Activated CD4-positive, alpha-beta T cell treated with anti-CD3 and anti-CD28 coated beads for 36 hours (primary cell): ENCODE data around the gene EXOC3. TPM values are rescaled to one million over a fixed set of nuclear protein-coding genes. Genes with fewer than 3 reads are reported as not detected.
A peak's percentile ranks its signal among the peaks of the same experiment; 100 is the strongest.

Experiments
- ATAC-seq: fragments of 200-7000 bp; cut with Tn5 transposase; one replicate; pipeline ENCODE4 v1.10.0; 2021; ENCODE audit warnings: mild to moderate bottlenecking, moderate library complexity
- CTCF ChIA-PET: fragments of 350-600 bp; sonication (Branson Sonifier 250); formaldehyde crosslinking; loops from one replicate; lab custom pipeline; 2021; ENCODE audit warnings: antibody characterized with exemption; lab: Charles Lee
- POLR2A ChIA-PET: fragments of 350-600 bp; sonication (Branson Sonifier 250); formaldehyde crosslinking; loops from one replicate; lab custom pipeline; 2021; ENCODE audit warnings: antibody characterized with exemption, inconsistent platforms; lab: Charles Lee
- DNase-seq: peaks from one replicate; pipeline ENCODE4 v3.0.0-alpha.2; 2020
- H3K27ac Mint-ChIP-seq: one replicate; pipeline ENCODE4 v1.8.0; 2021; ENCODE audit warnings: mixed read lengths
- H3K27me3 Mint-ChIP-seq: one replicate; pipeline ENCODE4 v1.8.0; 2021; ENCODE audit warnings: mixed read lengths
- H3K36me3 Mint-ChIP-seq: one replicate; pipeline ENCODE4 v1.8.0; 2021; ENCODE audit warnings: low read depth, mixed read lengths
- H3K4me1 Mint-ChIP-seq: one replicate; pipeline ENCODE4 v1.8.0; 2021; ENCODE audit warnings: mixed read lengths
- H3K4me3 Mint-ChIP-seq: one replicate; pipeline ENCODE4 v1.8.0; 2021; ENCODE audit warnings: mild to moderate bottlenecking, moderate library complexity, mixed read lengths
- H3K9me3 Mint-ChIP-seq: one replicate; pipeline ENCODE4 v1.8.0; 2021; ENCODE audit warnings: low read depth, mixed read lengths
- intact Hi-C, 2 experiments: fragments of 100-400 bp; cut with DNase I in 1 of 2; cut with micrococcal nuclease in 1 of 2; formaldehyde crosslinking; loops; one replicate each; pipeline versions ENCODE4 v1.14.2 to v1.15.1; 2022 to 2024; cut with DNase I, micrococcal nuclease
- total RNA-seq, 2 experiments: library from RNA; stranded (reverse); gene quantifications; one replicate each; pipeline ENCODE4 v1.2.3, GENCODE V29; 2021

The EXOC3 gene
- total RNA-seq, 2 experiments from 2014 or later: 49.7 to 62.7 TPM

DNA sequence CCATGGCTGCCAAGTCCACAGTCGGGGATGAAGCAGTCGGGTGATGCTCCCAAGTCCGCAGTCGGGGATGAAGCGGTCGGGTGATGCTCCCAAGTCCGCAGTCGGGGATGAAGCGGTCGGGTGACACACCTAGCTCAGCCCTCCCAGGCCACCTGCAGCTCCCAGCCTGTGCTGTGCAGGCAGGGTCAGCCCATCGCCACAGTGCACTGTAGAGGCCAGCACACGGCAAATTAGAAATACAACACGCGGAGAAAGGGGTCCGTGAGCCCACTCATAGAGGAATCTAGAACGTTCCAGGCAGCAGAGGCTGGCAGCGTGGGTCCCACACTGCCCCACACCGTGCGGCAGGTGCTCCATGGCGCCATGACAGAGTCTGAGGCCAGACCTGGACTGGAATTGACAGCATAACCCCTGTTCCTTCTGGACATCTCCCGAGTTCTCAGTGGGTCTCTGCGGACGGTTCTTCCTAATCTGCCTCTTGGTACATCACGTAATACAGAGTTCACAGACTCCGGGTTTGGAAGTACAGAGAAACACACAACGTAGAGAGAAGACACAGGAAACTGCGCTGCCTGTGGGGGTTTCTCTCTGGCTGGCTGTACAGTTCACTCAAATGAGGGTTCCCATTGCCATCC is 7.7 kb upstream of the EXOC3 start:
- ChIA-PET POLR2A (no interaction called here), CTCF (no interaction called here)
- H3K27me3 Mint-ChIP-seq: no peaks in the 10 kb centered on the region
- H3K36me3 Mint-ChIP-seq: peaks cover 3% of the 10 kb centered on the region
- intact Hi-C loops: loop anchor here in 1 of 2 experiments (5.0 kb wide), 1 partner anchor 118 kb away; no protein-coding TSS in a partner anchor
- no peak overlapping the region for H3K4me3 Mint-ChIP-seq
- ATAC-seq (no peak), DNase-seq (peak; percentile 3)
- H3K27ac Mint-ChIP-seq: no peak overlapping the region
- no peaks in the 10 kb centered on the region for H3K4me1 Mint-ChIP-seq
- no peaks in the 10 kb centered on the region for H3K9me3 Mint-ChIP-seq

GRCh38 chr5:435961-436640 is 6.9 kb upstream of the EXOC3 start:
- Mint-ChIP-seq H3K36me3 (peaks cover 3% of the 10 kb centered on the region), H3K4me3 (no peak overlapping the region), H3K27ac (no peak overlapping the region), H3K27me3 (no peaks in the 10 kb centered on the region), H3K9me3 (no peaks in the 10 kb centered on the region), H3K4me1 (no peaks in the 10 kb centered on the region)
- CTCF ChIA-PET: interaction anchor here (0.6 to 1.5 kb wide), 3 partner anchors 19 to 120 kb away, joined by 3 to 4 read pairs (median 3); no protein-coding TSS in a partner anchor
- ATAC-seq: peak; percentile 65
- DNase-seq: peak; percentile 40
- POLR2A ChIA-PET: no interaction called here
- intact Hi-C loops: loop anchor here in 1 of 2 experiments (5.0 kb wide), 1 partner anchor 119 kb away; no protein-coding TSS in a partner anchor

DNA sequence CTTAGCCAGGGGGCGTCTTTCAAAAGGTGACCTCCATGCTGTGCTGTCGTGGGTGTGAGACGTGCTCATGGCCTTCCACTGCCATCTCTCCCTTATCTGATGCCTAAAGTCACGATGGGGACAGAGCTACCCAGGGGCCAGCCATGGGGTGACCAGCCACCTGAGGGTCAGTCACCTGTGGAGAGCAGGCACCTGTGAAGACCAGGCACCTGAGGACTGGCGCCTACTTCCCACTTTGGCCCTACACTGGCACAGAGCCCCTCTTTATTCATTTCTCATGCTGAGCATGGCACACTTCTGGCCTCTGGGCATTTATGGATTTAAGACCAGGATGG is 6.4 kb upstream of the EXOC3 start:
- ATAC-seq: no peak
- H3K4me1 Mint-ChIP-seq: peaks cover under 1% of the 10 kb centered on the region
- intact Hi-C loops: loop anchor here in 1 of 2 experiments (5.0 kb wide), 1 partner anchor 119 kb away; no protein-coding TSS in a partner anchor
- peak; percentile 3 for DNase-seq
- H3K27me3 Mint-ChIP-seq: no peaks in the 10 kb centered on the region
- H3K27ac Mint-ChIP-seq: no peak overlapping the region
- H3K36me3 Mint-ChIP-seq: peaks cover 3% of the 10 kb centered on the region
- H3K4me3 Mint-ChIP-seq: no peak overlapping the region
- H3K9me3 Mint-ChIP-seq: no peaks in the 10 kb centered on the region
- POLR2A ChIA-PET: no interaction called here
- CTCF ChIA-PET: interaction anchor here (0.6 to 1.5 kb wide), 3 partner anchors 19 to 121 kb away, joined by 3 to 4 read pairs (median 3); no protein-coding TSS in a partner anchor

- CTCF ChIA-PET: interaction anchor here (1.0 to 1.5 kb wide), 2 partner anchors 9 to 120 kb away, joined by 3 to 4 read pairs; no protein-coding TSS in a partner anchor
- ATAC-seq: no peak
These were observed 5.7 kb upstream of the EXOC3 start for GRCh38 chr5:437281-437771.

GRCh38 chr5:438481-438981 is 4.4 kb upstream of the EXOC3 start:
- ChIA-PET CTCF (interaction anchor here (0.8 to 1.0 kb wide), 2 partner anchors 8 to 52 kb away, joined by 3 to 4 read pairs; no protein-coding TSS in a partner anchor), POLR2A (no interaction called here)
- Mint-ChIP-seq H3K4me3 (no peak overlapping the region), H3K27ac (no peak overlapping the region), H3K27me3 (no peaks in the 10 kb centered on the region), H3K9me3 (no peaks in the 10 kb centered on the region), H3K4me1 (peaks cover 9% of the 10 kb centered on the region), H3K36me3 (peaks cover 4% of the 10 kb centered on the region)
- DNase-seq (peak; percentile 5), ATAC-seq (no peak)
- intact Hi-C loops: loop anchor here in 1 of 2 experiments (5.0 kb wide), 1 partner anchor 121 kb away; no protein-coding TSS in a partner anchor

More at GRCh38 chr5:437281-437771, 5.7 kb upstream of the EXOC3 start:
- Mint-ChIP-seq H3K27ac (no peak overlapping the region), H3K36me3 (peaks cover 3% of the 10 kb centered on the region), H3K4me3 (no peak overlapping the region), H3K9me3 (no peaks in the 10 kb centered on the region), H3K4me1 (peaks cover 7% of the 10 kb centered on the region), H3K27me3 (no peaks in the 10 kb centered on the region)
- POLR2A ChIA-PET: no interaction called here
- intact Hi-C loops: loop anchor here in 1 of 2 experiments (5.0 kb wide), 1 partner anchor 120 kb away; no protein-coding TSS in a partner anchor
- DNase-seq: no peak

DNA sequence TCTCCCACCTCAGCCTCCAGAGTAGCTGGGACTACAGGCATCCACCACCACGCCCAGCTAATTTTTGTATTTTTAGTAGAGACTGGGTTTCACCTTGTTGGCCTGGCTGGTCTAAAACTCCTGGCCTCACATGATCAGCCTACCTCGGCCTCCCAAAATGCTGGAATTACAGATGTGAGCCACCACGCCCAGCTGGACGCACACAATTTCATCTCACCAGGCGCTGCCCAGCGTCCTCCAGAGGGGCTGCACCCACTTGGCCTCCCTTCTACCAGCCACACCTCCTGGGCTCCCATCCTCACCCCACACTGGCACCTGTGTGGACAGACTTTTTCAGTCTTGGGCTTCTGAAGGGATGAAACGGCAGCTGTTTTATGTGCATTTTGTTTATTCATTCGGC is 3.8 kb upstream of the EXOC3 start:
- H3K27me3 Mint-ChIP-seq: no peaks in the 10 kb centered on the region
- ATAC-seq (no peak), DNase-seq (no peak)
- no peak overlapping the region for H3K4me3 Mint-ChIP-seq
- H3K36me3 Mint-ChIP-seq: peaks cover 5% of the 10 kb centered on the region
- H3K9me3 Mint-ChIP-seq: no peaks in the 10 kb centered on the region
- no peak overlapping the region for H3K27ac Mint-ChIP-seq
- ChIA-PET CTCF (interaction anchor here (0.8 to 1.1 kb wide), 2 partner anchors 8 to 53 kb away, joined by 3 read pairs; no protein-coding TSS in a partner anchor), POLR2A (no interaction called here)
- intact Hi-C loops: loop anchor here in 1 of 2 experiments (5.0 kb wide), 1 partner anchor 122 kb away; no protein-coding TSS in a partner anchor
- H3K4me1 Mint-ChIP-seq: peaks cover 13% of the 10 kb centered on the region

DNA sequence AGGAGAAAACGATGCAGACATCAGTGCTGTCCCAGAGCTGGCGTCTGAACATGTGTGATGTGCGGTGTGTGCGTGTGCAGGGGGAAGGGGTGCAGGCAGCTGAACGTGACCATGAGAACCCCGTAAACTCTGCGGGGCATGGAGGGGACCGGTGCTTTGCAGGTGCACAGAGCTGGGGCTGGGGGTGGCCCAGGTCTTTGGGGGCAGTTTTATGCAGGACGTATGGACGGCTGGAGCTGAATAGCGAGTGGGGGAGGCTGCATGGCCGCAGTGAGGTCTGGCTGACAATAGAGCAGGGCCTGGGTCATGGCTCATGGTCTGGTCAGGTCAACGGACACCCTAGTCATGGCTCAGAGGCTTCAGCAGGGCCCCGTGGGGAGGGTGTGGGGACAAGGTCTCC is 3.3 kb upstream of the EXOC3 start:
- ChIA-PET CTCF (interaction anchor here (1.1 kb wide), 1 partner anchor 8 kb away, joined by 3 read pairs; no protein-coding TSS in a partner anchor), POLR2A (no interaction called here)
- Mint-ChIP-seq H3K27me3 (no peaks in the 10 kb centered on the region), H3K9me3 (no peaks in the 10 kb centered on the region), H3K4me1 (peaks cover 18% of the 10 kb centered on the region), H3K27ac (no peak overlapping the region), H3K4me3 (no peak overlapping the region), H3K36me3 (peaks cover 5% of the 10 kb centered on the region)
- no peak for ATAC-seq
- peak; percentile 3 for DNase-seq
- intact Hi-C loops: loop anchor here (5.0 to 10.0 kb wide), 2 partner anchors 122 to 455 kb away; partner anchors contain the start of genes BRD9 (in 1 of the 2) and TRIP13 (in 1 of the 2)

GRCh38 chr5:440401-441201 is 2.4 kb upstream of the EXOC3 start:
- Mint-ChIP-seq H3K4me3 (no peak overlapping the region), H3K27ac (no peak overlapping the region), H3K9me3 (no peaks in the 10 kb centered on the region), H3K27me3 (no peaks in the 10 kb centered on the region), H3K36me3 (peaks cover 5% of the 10 kb centered on the region), H3K4me1 (peaks cover 23% of the 10 kb centered on the region)
- intact Hi-C loops: loop anchor here in 1 of 2 experiments (10.0 kb wide), 1 partner anchor 454 kb away; the partner anchor contains the start of genes BRD9 and TRIP13
- POLR2A ChIA-PET: no interaction called here
- DNase-seq: peak; percentile 5
- no peak for ATAC-seq
- CTCF ChIA-PET: interaction anchor here (0.7 to 0.9 kb wide), 2 partner anchors 48 to 252 kb away, joined by 3 to 5 read pairs; no protein-coding TSS in a partner anchor

- no peak for ATAC-seq
- Mint-ChIP-seq H3K9me3 (no peaks in the 10 kb centered on the region), H3K27me3 (no peaks in the 10 kb centered on the region), H3K36me3 (peaks cover 11% of the 10 kb centered on the region), H3K4me3 (peak overlapping the region; percentile 87), H3K4me1 (peaks cover 33% of the 10 kb centered on the region), H3K27ac (peak overlapping the region; percentile 92)
- DNase-seq: no peak
- ChIA-PET CTCF (interaction anchor here (0.7 to 1.1 kb wide), 2 partner anchors 42 to 125 kb away, joined by 6 read pairs; no protein-coding TSS in a partner anchor), POLR2A (no interaction called here)
- intact Hi-C loops: loop anchor here in 1 of 2 experiments (1.0 to 10.0 kb wide), 2 partner anchors 170 to 453 kb away; partner anchors contain the start of genes BRD9, CEP72 and TRIP13
These were observed 1.0 kb upstream of the EXOC3 start for GRCh38 chr5:441996-442334.
